SK-N-SH (cell line): Measurements from ENCODE around the gene COX10. TPM values are rescaled to one million over a fixed set of nuclear protein-coding genes. Genes with fewer than 3 reads are reported as not detected.

Source experiments
- CTCF ChIA-PET: fragments of 300-600, 350-600 bp; formaldehyde crosslinking; extraction: SDS; loops from one replicate; lab custom pipeline; 2021; lab: Yijun Ruan, JAX
- POLR2A ChIA-PET: fragments of 350-600 bp; sonication (Branson Sonifier 250); formaldehyde crosslinking; extraction: SDS; loops from one replicate; lab custom pipeline; 2020; ENCODE audit warnings: antibody characterized with exemption, inconsistent platforms; lab: Yijun Ruan, JAX
- DNase-seq: peaks from one replicate; pipeline ENCODE4 v3.0.0; 2012
- H2AFZ ChIP-seq: fragments of 200-600 bp; sonication (generic); 2 replicates; pipeline ENCODE4 v1.8.1; 2016; ENCODE audit warnings: antibody characterized with exemption, mild to moderate bottlenecking, low read depth
- H3F3A ChIP-seq: fragments of 200-600 bp; sonication (generic); replicated peaks from 2 replicates; pipeline ENCODE3; 2016; ENCODE audit warnings: antibody characterized with exemption, mild to moderate bottlenecking; ENCODE audit not compliant: insufficient read depth
- H3K27ac ChIP-seq, 2 experiments: fragments of 200-500 bp in 1 of 2; fragments of 200-600 bp in 1 of 2; sonication (Bioruptor generic) in 1 of 2; sonication (generic), shearing (Covaris generic) in 1 of 2; 2 replicates each; pipeline versions ENCODE4 v1.5.1 to v1.6.1; 2014 to 2016; ENCODE audit warnings: low read depth in 2 of 2, inconsistent platforms in 1 of 2, low read length in 1 of 2, mild to moderate bottlenecking in 1 of 2, mixed read lengths in 1 of 2
- H3K27me3 ChIP-seq: fragments of 200-600 bp; sonication (generic), shearing (Covaris generic); 2 replicates; pipeline ENCODE4 v1.6.1; 2016; ENCODE audit warnings: mixed run types; ENCODE audit not compliant: insufficient read depth
- H3K36me3 ChIP-seq, 2 experiments: fragments of 200-500 bp in 1 of 2; fragments of 200-600 bp in 1 of 2; sonication (Bioruptor generic) in 1 of 2; sonication (generic) in 1 of 2; replicated peaks in 1 of 2; 2 replicates each; pipeline versions ENCODE3 to v1.5.1; 2014 to 2016; ENCODE audit warnings: low read length in 1 of 2, mild to moderate bottlenecking in 1 of 2; ENCODE audit not compliant: insufficient read depth in 2 of 2, control insufficient read depth in 1 of 2
- H3K4me1 ChIP-seq, 2 experiments: fragments of 200-500 bp in 1 of 2; fragments of 200-600 bp in 1 of 2; sonication (Bioruptor generic) in 1 of 2; sonication (generic), shearing (Covaris generic) in 1 of 2; 2 replicates each; pipeline versions ENCODE4 v1.5.1 to v1.6.1; 2014 to 2016; ENCODE audit warnings: low read depth in 1 of 2, low read length in 1 of 2, mixed run types in 1 of 2; ENCODE audit not compliant: insufficient read depth in 2 of 2, control insufficient read depth in 1 of 2
- H3K4me2 ChIP-seq: fragments of 200-600 bp; sonication (generic), shearing (Covaris generic); 2 replicates; pipeline ENCODE4 v1.6.1; 2017; ENCODE audit warnings: mixed run types
- H3K4me3 ChIP-seq, 2 experiments: fragments of 200-500 bp in 1 of 2; fragments of 200-600 bp in 1 of 2; sonication (Bioruptor generic) in 1 of 2; sonication (generic), shearing (Covaris generic) in 1 of 2; 2 replicates each; pipeline versions ENCODE4 v1.5.1 to v1.8.1; 2014 to 2016; ENCODE audit warnings: low read depth in 2 of 2, inconsistent platforms in 1 of 2, low read length in 1 of 2, mild to moderate bottlenecking in 1 of 2, mixed read lengths in 1 of 2, moderate library complexity in 1 of 2
- H3K79me2 ChIP-seq: fragments of 200-600 bp; sonication (generic); 2 replicates; pipeline ENCODE4 v1.8.1; 2017; ENCODE audit warnings: mild to moderate bottlenecking; ENCODE audit not compliant: insufficient read depth
- H3K9ac ChIP-seq: fragments of 200-600 bp; sonication (generic); 2 replicates; pipeline ENCODE4 v1.6.1; 2017; ENCODE audit warnings: mixed run types
- H3K9me2 ChIP-seq: fragments of 200-600 bp; sonication (generic); 2 replicates; pipeline ENCODE4 v1.6.1; 2017; ENCODE audit warnings: mixed run types
- H3K9me3 ChIP-seq: fragments of 200-600 bp; sonication (generic); 2 replicates; pipeline ENCODE4 v1.6.1; 2017; ENCODE audit warnings: mixed run types, mild to moderate bottlenecking, moderate library complexity
- H4K20me1 ChIP-seq: fragments of 200-600 bp; sonication (generic); 2 replicates; pipeline ENCODE4 v1.6.1; 2017; ENCODE audit warnings: mild to moderate bottlenecking, mixed run types; ENCODE audit not compliant: insufficient read depth
- EP300 ChIP-seq, 2 experiments: IDR thresholded peaks; 2 replicates each; pipeline versions ENCODE4 v1.4.0 to v1.6.1; 2012; ENCODE audit warnings: borderline replicate concordance in 1 of 2, low read depth in 1 of 2, low read length in 1 of 2
- FOXM1 ChIP-seq: IDR thresholded peaks from 2 replicates; pipeline ENCODE4 v1.4.0; 2012; ENCODE audit warnings: low read depth, mild to moderate bottlenecking
- GATA2 ChIP-seq: sonication (generic); formaldehyde crosslinking; IDR thresholded peaks from 2 replicates; pipeline ENCODE4 v1.5.0; 2020; ENCODE audit warnings: mild to moderate bottlenecking, missing genetic modification reagents
- NFIC ChIP-seq: IDR thresholded peaks from 2 replicates; pipeline ENCODE4 v1.4.0; 2012; ENCODE audit warnings: borderline replicate concordance
- RCOR1 ChIP-seq: fragments of 150-350 bp; IDR thresholded peaks from 2 replicates; pipeline ENCODE4 v1.6.1; 2017; ENCODE audit warnings: antibody characterized with exemption, low read length
- RFX5 ChIP-seq: IDR thresholded peaks from 2 replicates; pipeline ENCODE4 v1.6.1; 2012; ENCODE audit warnings: mild to moderate bottlenecking, improper control_type of control experiment, low read length
- TAF1 ChIP-seq: IDR thresholded peaks from 2 replicates; pipeline ENCODE4 v1.6.1; 2012; ENCODE audit warnings: low read depth, mild to moderate bottlenecking, low read length, moderate library complexity, borderline replicate concordance
- TEAD4 ChIP-seq: IDR thresholded peaks from 2 replicates; pipeline ENCODE4 v1.4.0; 2012; ENCODE audit warnings: mild to moderate bottlenecking, borderline replicate concordance; ENCODE audit not compliant: insufficient read depth
- WGBS: methylation state at CpG from one replicate; pipeline ENCODE4 v1.1.6; 2017; ENCODE audit warnings: low lambda C conversion rate; 5-methylcytosine and 5-hydroxymethylcytosine counted together
- polyA plus RNA-seq, 3 experiments: library from polyadenylated mRNA; depleted of rRNA; stranded (reverse); fragments of >200 nt; gene quantifications; 2 replicates each; pipeline ENCODE4 v1.2.3, GENCODE V29; 2012
- TF ChIP-seq, protein P1 (sequence below): IDR thresholded peaks from 2 replicates; pipeline ENCODE4 v1.6.1; 2012; ENCODE audit warnings: mild to moderate bottlenecking, low read depth, low read length, moderate library complexity
- TF ChIP-seq, protein P2 (sequence below): IDR thresholded peaks from 2 replicates; pipeline ENCODE4 v1.4.0; 2012; ENCODE audit warnings: low read depth, borderline replicate concordance
- TF ChIP-seq, protein P3 (sequence below): fragments of 200-600 bp; sonication (generic); IDR thresholded peaks from 2 replicates; pipeline ENCODE4 v1.6.1; 2017; ENCODE audit warnings: antibody characterized with exemption, mild to moderate bottlenecking, moderate library complexity
- TF ChIP-seq, protein P4 (sequence below): fragments of 150-350 bp; IDR thresholded peaks from 2 replicates; pipeline ENCODE4 v1.6.1; 2016; ENCODE audit warnings: mild to moderate bottlenecking, low read depth, low read length

COX10 gene
- polyA plus RNA-seq, 1 of the 3 experiments (the other 2 are of a cell fraction), result 8.7 TPM

DNA sequence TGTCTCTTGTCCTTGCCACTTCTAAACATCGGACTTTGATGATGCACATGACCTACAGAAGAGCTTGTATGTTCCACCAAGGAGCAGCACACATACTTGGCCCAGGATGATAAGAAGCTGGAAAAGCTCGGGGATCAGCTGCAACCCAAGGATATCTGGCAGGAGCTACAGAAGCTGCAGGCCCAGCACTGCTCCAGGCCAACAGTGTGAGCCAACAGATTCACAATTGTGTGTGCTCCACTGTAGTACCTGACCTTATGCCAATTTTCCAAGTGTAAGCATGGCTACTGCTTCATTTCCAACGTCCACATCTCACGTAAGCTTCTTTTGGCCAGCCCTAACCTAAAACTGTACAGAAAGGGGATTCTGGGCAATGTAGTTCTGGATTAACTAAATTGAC is 83.4 kb downstream of the COX10 start (continued):
- TF ChIP-seq, protein P1, sequence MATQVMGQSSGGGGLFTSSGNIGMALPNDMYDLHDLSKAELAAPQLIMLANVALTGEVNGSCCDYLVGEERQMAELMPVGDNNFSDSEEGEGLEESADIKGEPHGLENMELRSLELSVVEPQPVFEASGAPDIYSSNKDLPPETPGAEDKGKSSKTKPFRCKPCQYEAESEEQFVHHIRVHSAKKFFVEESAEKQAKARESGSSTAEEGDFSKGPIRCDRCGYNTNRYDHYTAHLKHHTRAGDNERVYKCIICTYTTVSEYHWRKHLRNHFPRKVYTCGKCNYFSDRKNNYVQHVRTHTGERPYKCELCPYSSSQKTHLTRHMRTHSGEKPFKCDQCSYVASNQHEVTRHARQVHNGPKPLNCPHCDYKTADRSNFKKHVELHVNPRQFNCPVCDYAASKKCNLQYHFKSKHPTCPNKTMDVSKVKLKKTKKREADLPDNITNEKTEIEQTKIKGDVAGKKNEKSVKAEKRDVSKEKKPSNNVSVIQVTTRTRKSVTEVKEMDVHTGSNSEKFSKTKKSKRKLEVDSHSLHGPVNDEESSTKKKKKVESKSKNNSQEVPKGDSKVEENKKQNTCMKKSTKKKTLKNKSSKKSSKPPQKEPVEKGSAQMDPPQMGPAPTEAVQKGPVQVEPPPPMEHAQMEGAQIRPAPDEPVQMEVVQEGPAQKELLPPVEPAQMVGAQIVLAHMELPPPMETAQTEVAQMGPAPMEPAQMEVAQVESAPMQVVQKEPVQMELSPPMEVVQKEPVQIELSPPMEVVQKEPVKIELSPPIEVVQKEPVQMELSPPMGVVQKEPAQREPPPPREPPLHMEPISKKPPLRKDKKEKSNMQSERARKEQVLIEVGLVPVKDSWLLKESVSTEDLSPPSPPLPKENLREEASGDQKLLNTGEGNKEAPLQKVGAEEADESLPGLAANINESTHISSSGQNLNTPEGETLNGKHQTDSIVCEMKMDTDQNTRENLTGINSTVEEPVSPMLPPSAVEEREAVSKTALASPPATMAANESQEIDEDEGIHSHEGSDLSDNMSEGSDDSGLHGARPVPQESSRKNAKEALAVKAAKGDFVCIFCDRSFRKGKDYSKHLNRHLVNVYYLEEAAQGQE, result no peak
- no peak for TF ChIP-seq TEAD4
- TF ChIP-seq, protein P2, sequence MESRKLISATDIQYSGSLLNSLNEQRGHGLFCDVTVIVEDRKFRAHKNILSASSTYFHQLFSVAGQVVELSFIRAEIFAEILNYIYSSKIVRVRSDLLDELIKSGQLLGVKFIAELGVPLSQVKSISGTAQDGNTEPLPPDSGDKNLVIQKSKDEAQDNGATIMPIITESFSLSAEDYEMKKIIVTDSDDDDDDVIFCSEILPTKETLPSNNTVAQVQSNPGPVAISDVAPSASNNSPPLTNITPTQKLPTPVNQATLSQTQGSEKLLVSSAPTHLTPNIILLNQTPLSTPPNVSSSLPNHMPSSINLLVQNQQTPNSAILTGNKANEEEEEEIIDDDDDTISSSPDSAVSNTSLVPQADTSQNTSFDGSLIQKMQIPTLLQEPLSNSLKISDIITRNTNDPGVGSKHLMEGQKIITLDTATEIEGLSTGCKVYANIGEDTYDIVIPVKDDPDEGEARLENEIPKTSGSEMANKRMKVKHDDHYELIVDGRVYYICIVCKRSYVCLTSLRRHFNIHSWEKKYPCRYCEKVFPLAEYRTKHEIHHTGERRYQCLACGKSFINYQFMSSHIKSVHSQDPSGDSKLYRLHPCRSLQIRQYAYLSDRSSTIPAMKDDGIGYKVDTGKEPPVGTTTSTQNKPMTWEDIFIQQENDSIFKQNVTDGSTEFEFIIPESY, result no peak

DNA sequence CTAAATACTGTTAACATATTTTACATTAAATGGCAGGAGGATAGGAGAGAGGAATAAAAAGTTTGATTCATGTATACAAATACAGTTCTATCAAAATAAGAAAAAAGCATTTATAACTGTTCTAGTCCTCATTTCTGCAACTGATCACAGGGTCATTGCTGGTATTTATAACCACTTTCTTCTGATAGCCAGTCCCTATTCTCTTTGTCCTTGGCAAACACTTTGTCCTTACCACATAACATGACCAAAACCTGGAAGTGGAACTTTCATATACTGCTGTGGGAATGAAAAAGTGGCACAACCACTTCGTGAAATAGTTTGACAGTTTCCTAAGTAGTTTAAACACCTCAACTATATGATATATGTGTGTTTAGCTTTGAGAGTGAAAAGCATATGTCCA is 84.1 kb downstream of the COX10 start:
- H4K20me1 ChIP-seq, result no peaks in the 10 kb centered on the region
- DNase-seq, result no peak
- H3K4me1 ChIP-seq, result 0 out of 4 replicates have a peak, but pooled peaks cover 0 to under 1% of the 10 kb centered on the region in 2 experiments
- ChIA-PET POLR2A (no interaction called here), CTCF (no interaction called here)
- H3K9me3 ChIP-seq, result no peaks in the 10 kb centered on the region
- H3K4me2 ChIP-seq, result no peak overlapping the region
- no peak overlapping the region for H2AFZ ChIP-seq
- no peak overlapping the region for H3K4me3 ChIP-seq
- H3K27ac ChIP-seq, result no peak overlapping the region
- TF ChIP-seq, protein P1, result no peak
- TF ChIP-seq EP300 (IDR thresholded peaks at IDR 0.05; ENCODE audit: borderline replicate concordance in 1 of 2, low read depth in 1 of 2, low read length in 1 of 2) (no peak), FOXM1 (no peak), GATA2 (CRISPR knock-in tag) (no peak), RFX5 (no peak), NFIC (no peak), RCOR1 (no peak), TEAD4 (no peak), TAF1 (no peak)
- TF ChIP-seq, protein P3, sequence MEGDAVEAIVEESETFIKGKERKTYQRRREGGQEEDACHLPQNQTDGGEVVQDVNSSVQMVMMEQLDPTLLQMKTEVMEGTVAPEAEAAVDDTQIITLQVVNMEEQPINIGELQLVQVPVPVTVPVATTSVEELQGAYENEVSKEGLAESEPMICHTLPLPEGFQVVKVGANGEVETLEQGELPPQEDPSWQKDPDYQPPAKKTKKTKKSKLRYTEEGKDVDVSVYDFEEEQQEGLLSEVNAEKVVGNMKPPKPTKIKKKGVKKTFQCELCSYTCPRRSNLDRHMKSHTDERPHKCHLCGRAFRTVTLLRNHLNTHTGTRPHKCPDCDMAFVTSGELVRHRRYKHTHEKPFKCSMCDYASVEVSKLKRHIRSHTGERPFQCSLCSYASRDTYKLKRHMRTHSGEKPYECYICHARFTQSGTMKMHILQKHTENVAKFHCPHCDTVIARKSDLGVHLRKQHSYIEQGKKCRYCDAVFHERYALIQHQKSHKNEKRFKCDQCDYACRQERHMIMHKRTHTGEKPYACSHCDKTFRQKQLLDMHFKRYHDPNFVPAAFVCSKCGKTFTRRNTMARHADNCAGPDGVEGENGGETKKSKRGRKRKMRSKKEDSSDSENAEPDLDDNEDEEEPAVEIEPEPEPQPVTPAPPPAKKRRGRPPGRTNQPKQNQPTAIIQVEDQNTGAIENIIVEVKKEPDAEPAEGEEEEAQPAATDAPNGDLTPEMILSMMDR, result no peak
- TF ChIP-seq, protein P2, result no peak
- TF ChIP-seq, protein P4, sequence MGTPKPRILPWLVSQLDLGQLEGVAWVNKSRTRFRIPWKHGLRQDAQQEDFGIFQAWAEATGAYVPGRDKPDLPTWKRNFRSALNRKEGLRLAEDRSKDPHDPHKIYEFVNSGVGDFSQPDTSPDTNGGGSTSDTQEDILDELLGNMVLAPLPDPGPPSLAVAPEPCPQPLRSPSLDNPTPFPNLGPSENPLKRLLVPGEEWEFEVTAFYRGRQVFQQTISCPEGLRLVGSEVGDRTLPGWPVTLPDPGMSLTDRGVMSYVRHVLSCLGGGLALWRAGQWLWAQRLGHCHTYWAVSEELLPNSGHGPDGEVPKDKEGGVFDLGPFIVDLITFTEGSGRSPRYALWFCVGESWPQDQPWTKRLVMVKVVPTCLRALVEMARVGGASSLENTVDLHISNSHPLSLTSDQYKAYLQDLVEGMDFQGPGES, result no peak
- no peaks in the 10 kb centered on the region for H3K36me3 ChIP-seq
- no peaks in the 10 kb centered on the region for H3F3A ChIP-seq
- WGBS, result 96% methylated on average over 1 of the region's 1 CpG
- H3K27me3 ChIP-seq, result no peaks in the 10 kb centered on the region
- no peaks in the 10 kb centered on the region; the same call in 1 of the 2 replicates for H3K79me2 ChIP-seq
- no peak overlapping the region for H3K9ac ChIP-seq
- H3K9me2 ChIP-seq, result no peaks in the 10 kb centered on the region
